Left ventricle myocardium inferior (tissue), 1 donor: ENCODE results near the gene NUDT14. TPM values are rescaled to one million over a fixed set of nuclear protein-coding genes. Genes with fewer than 3 reads are reported as not detected.

Source experiments
- DNase-seq: peaks from one replicate; pipeline ENCODE4 v3.0.0-alpha.2; 2020
- H3K27ac ChIP-seq: fragments of 200-600 bp; replicated peaks from 2 replicates; pipeline ENCODE4 v1.8.0; 2021
- H3K27me3 ChIP-seq: fragments of 200-600 bp; 2 replicates; pipeline ENCODE4 v1.8.0; 2021; ENCODE audit warnings: low read depth
- H3K36me3 ChIP-seq: fragments of 200-600 bp; 2 replicates; pipeline ENCODE4 v1.8.0; 2021
- H3K4me1 ChIP-seq: fragments of 200-600 bp; 2 replicates; pipeline ENCODE4 v1.8.0; 2021
- H3K4me3 ChIP-seq: fragments of 200-600 bp; 2 replicates; pipeline ENCODE4 v1.8.0; 2021; ENCODE audit warnings: mild to moderate bottlenecking, moderate library complexity
- H3K9me3 ChIP-seq: fragments of 200-600 bp; replicated peaks from 2 replicates; pipeline ENCODE4 v1.8.0; 2021
- CTCF ChIP-seq: fragments of 200-600 bp; IDR thresholded peaks from 2 replicates; pipeline ENCODE4 v1.8.0; 2021; ENCODE audit warnings: antibody characterized with exemption, mild to moderate bottlenecking, borderline replicate concordance
- intact Hi-C: fragments of 100-400 bp; cut with micrococcal nuclease; formaldehyde crosslinking; loops from one replicate; pipeline ENCODE4 v1.11.0; 2022
- total RNA-seq: library from RNA; stranded (reverse); fragmentation: NEBNext Ultra II Directional; extraction: Animal tissue kit (Norgen Biotek cat#: 25700); gene quantifications from one replicate; pipeline ENCODE4 v1.2.1, GENCODE V29; 2021
- donor health status: DM: no; HTN: yes; CAD: no; lungs with severe emphysema.

NUDT14 gene
- total RNA-seq, 1 donor from 2014 or later, result 22.9 TPM

- Histone ChIP-seq H3K36me3 (peaks cover 10% of the 10 kb centered on the region), H3K4me1 (peaks cover 45% of the 10 kb centered on the region), H3K4me3 (no peak overlapping the region), H3K9me3 (no peaks in the 10 kb centered on the region), H3K27ac (no peak overlapping the region), H3K27me3 (no peaks in the 10 kb centered on the region)
- TF ChIP-seq CTCF, result no peak
- no peak for DNase-seq
- intact Hi-C loops, result no loop called here
These were observed 21.8 kb downstream of the NUDT14 start for GRCh38 chr14:105159344-105159743.

GRCh38 chr14:105158794-105159193 lies 22.3 kb downstream of the NUDT14 start:
- Histone ChIP-seq H3K9me3 (no peaks in the 10 kb centered on the region), H3K4me3 (no peak overlapping the region), H3K27ac (no peak overlapping the region), H3K36me3 (peaks cover 10% of the 10 kb centered on the region), H3K4me1 (peaks cover 47% of the 10 kb centered on the region), H3K27me3 (no peaks in the 10 kb centered on the region)
- TF ChIP-seq CTCF, result no peak
- intact Hi-C loops, result no loop called here
- DNase-seq, result no peak

GRCh38 chr14:105157872-105158271 lies 23.2 kb downstream of the NUDT14 start:
- Histone ChIP-seq H3K4me3 (no peak overlapping the region), H3K4me1 (peaks cover 47% of the 10 kb centered on the region), H3K36me3 (peaks cover 10% of the 10 kb centered on the region), H3K27ac (no peak overlapping the region), H3K27me3 (no peaks in the 10 kb centered on the region), H3K9me3 (no peaks in the 10 kb centered on the region)
- no peak for TF ChIP-seq CTCF
- no peak for DNase-seq
- intact Hi-C loops, result no loop called here

GRCh38 chr14:105156414-105157375 lies 24.4 kb downstream of the NUDT14 start:
- Histone ChIP-seq H3K9me3 (no peaks in the 10 kb centered on the region), H3K27me3 (no peaks in the 10 kb centered on the region), H3K4me1 (peaks cover 47% of the 10 kb centered on the region), H3K4me3 (no peak overlapping the region), H3K36me3 (peaks cover 12% of the 10 kb centered on the region), H3K27ac (no peak overlapping the region)
- intact Hi-C loops, result no loop called here
- TF ChIP-seq CTCF, result no peak
- DNase-seq, result no peak

- H3K9me3 ChIP-seq, result no peaks in the 10 kb centered on the region
- H3K36me3 ChIP-seq, result peaks cover 20% of the 10 kb centered on the region
- no peak overlapping the region for H3K4me3 ChIP-seq
- H3K4me1 ChIP-seq, result peaks cover 44% of the 10 kb centered on the region
- no peak for TF ChIP-seq CTCF
- DNase-seq, result no peak
- H3K27me3 ChIP-seq, result no peaks in the 10 kb centered on the region
- peak overlapping the region; percentile 91 for H3K27ac ChIP-seq
- intact Hi-C loops, result no loop called here
These were observed 25.3 kb downstream of the NUDT14 start for GRCh38 chr14:105155681-105156413.
